Stimulated activated naive CD8-positive, alpha-beta T cell treated with anti-CD3 and anti-CD28 coated beads, Interleukin-15, Interleukin-2, amounts not matched to agents 100 U/mL and 50 U/mL, for 24 hours (primary cell): ENCODE measurements around the gene HEPH.
"Not testable (repeated sequence)": the region's sequence is repeated elsewhere in the genome, so short reads cannot be mapped to it uniquely, and the experiment has no call there.

Experiments
- ATAC-seq: fragments of 150-1000 bp; cut with Tn5 transposase; one replicate; pipeline ENCODE4 v1.10.0; 2021
- DNase-seq: peaks from one replicate; pipeline ENCODE4 v3.0.0; 2021

The HEPH gene

DNA sequence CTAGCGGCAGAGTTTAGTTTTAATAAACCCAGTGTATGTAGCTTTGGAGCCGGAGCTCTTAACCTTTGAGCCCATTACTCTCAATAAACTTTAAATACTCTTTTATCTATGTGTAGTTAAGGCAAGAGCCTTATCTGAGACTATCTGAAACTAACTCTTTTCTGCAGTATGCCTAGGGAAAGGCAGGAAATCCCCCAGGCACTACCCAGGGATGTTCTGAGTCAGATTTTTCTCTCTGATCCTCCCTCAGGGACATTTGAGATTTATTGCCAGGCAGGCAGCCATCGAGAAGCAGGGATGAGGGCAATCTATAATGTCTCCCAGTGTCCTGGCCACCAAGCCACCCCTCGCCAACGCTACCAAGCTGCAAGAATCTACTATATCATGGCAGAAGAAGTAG is 39.1 kb downstream of the HEPH start:
- no peak for DNase-seq
- no peak for ATAC-seq

GRCh38 chrX:66221856-66222255 is 57.8 kb downstream of the HEPH start:
- DNase-seq (no peak), ATAC-seq (no peak)

DNA sequence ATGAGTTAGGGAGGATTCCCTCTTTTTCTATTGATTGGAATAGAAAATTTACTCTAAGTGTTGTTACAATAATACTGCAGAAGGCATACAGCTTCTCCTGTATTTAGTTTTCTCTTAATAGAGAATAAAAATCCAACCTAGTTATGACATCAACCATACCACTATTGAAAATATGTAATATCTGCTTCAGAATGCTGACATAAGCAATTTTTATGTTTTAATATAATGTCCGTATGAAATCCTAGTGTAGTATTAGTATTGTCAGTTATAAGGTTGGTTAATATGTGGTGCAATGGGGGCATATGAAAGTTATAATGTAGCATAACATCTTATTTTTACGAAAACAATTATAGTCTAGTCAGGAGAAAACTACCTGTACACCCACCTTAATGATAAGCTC is 68.2 kb downstream of the HEPH start:
- DNase-seq (no peak), ATAC-seq (no peak)

DNA sequence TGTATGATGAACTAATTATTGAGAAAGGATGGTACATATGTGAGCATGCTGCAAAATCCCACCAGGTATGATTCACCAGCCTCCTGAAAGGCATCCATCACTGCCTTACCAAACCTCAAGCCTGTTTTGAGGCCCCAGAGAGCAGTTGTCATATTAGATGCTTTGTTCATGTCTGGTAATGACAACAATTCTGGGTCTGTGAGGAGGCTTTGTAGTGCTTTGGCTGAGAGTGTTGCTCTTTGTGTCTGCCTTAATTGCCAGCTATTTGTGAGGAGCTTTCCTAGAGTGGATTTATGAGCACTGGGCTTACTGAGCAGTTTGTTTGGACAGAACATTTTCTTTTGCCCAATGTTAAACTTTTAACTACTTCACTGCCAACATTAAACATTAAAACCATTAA is 69.2 kb downstream of the HEPH start:
- ATAC-seq = no peak
- DNase-seq = no peak

GRCh38 chrX:66233904-66234303 is 69.9 kb downstream of the HEPH start:
- not testable (repeated sequence) for ATAC-seq, DNase-seq

GRCh38 chrX:66255359-66255967 is 91.4 kb downstream of the HEPH start:
- ATAC-seq = no peak
- DNase-seq = no peak

DNA sequence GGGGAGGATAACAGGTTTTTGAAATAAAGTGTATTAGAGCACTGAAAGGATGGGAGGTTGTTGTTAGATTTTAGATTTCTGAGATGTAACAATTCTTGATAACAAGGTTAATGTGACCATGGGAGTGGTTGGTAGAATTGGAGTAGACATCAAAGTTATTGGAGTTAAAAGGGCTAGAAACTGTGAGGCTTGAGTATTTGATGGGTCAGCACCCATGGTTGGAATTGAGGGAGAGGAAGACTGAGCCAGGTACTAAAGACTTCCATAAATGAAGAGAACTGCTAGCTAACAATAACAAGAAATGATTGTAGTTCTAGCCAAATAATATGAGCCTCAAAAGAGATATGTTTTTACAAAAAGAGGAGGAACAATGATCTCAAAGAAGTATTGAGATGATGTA is 98.8 kb downstream of the HEPH start:
- ATAC-seq (no peak), DNase-seq (no peak)
